ENCODE measurements around the gene SEZ6L2. TPM values are rescaled to one million over a fixed set of nuclear protein-coding genes. Genes with fewer than 3 reads are reported as not detected.
A peak's percentile ranks its signal among the peaks of the same experiment; 100 is the strongest.
"Not testable (repeated sequence)": the region's sequence is repeated elsewhere in the genome, so short reads cannot be mapped to it uniquely, and the experiment has no call there.

Gene SEZ6L2
- total RNA-seq, 1 donor from 2014 or later: 69.6 TPM

GRCh38 chr16:29910819-29911675, 11.7 kb upstream of the SEZ6L2 start:
- Mint-ChIP-seq H3K4me3 (ENCODE audit: unreplicated experiment) (no peak overlapping the region), H3K4me1 (ENCODE audit: low read depth, unreplicated experiment) (no peaks in the 10 kb centered on the region), H3K9me3 (ENCODE audit: unreplicated experiment) (no peaks in the 10 kb centered on the region), H3K36me3 (ENCODE audit: low read depth, unreplicated experiment) (peaks cover 11% of the 10 kb centered on the region), H3K27ac (ENCODE audit: unreplicated experiment) (no peak overlapping the region), H3K27me3 (ENCODE audit: low read depth, unreplicated experiment) (no peaks in the 10 kb centered on the region)
- FAIRE-seq (no peak), DNase-seq (ENCODE audit: low read depth) (no peak)
- Histone ChIP-seq H3K27ac (ENCODE audit: low read depth, low read length) (no peak overlapping the region), H3K36me3 (ENCODE audit: insufficient read depth, low read length) (no peaks in the 10 kb centered on the region), H3K27me3 (ENCODE audit: insufficient read depth, low read length) (no peaks in the 10 kb centered on the region), H3K9ac (ENCODE audit: low read length) (no peak overlapping the region), H3K79me2 (ENCODE audit: insufficient read depth, low read length) (no peaks in the 10 kb centered on the region), H2AFZ (ENCODE audit: low read depth, low read length) (no peak overlapping the region), H3K9me3 (ENCODE audit: insufficient read depth, low read depth, low read length) (no peaks in the 10 kb centered on the region), H3K4me2 (ENCODE audit: low read length) (no peak overlapping the region), H3K4me1 (ENCODE audit: insufficient read depth, low read length) (peaks cover 3% of the 10 kb centered on the region), H3K4me3 (ENCODE audit: insufficient read depth, low read depth, low read length) (no peak overlapping the region), H4K20me1 (ENCODE audit: insufficient read depth, low read length) (peaks cover 4% of the 10 kb centered on the region)
- TF ChIP-seq CTCF (IDR thresholded peaks at IDR 0.05; ENCODE audit: insufficient read depth, low read depth, low read length): no peak
- no peak for TF ChIP-seq EZH2 (IDR thresholded peaks at IDR 0.05; ENCODE audit: insufficient read depth, low read length)

- H3K27ac ChIP-seq (ENCODE audit: low read depth, low read length); H3K9me3 Mint-ChIP-seq (ENCODE audit: unreplicated experiment); FAIRE-seq; H3K27ac Mint-ChIP-seq (ENCODE audit: unreplicated experiment); H3K27me3 ChIP-seq (ENCODE audit: insufficient read depth, low read length); H3K4me3 ChIP-seq (ENCODE audit: insufficient read depth, low read depth, low read length); H3K9ac ChIP-seq (ENCODE audit: low read length); H3K79me2 ChIP-seq (ENCODE audit: insufficient read depth, low read length); H3K4me2 ChIP-seq (ENCODE audit: low read length); H3K4me1 ChIP-seq (ENCODE audit: insufficient read depth, low read length); H3K9me3 ChIP-seq (ENCODE audit: insufficient read depth, low read depth, low read length); H3K4me1 Mint-ChIP-seq (ENCODE audit: low read depth, unreplicated experiment); H3K27me3 Mint-ChIP-seq (ENCODE audit: low read depth, unreplicated experiment); H3K36me3 ChIP-seq (ENCODE audit: insufficient read depth, low read length); H3K4me3 Mint-ChIP-seq (ENCODE audit: unreplicated experiment); H4K20me1 ChIP-seq (ENCODE audit: insufficient read depth, low read length); H2AFZ ChIP-seq (ENCODE audit: low read depth, low read length); DNase-seq (ENCODE audit: low read depth): not testable (repeated sequence)
- peaks cover 12% of the 10 kb centered on the region for H3K36me3 Mint-ChIP-seq (ENCODE audit: low read depth, unreplicated experiment)
Observed at GRCh38 chr16:29909851-29910250, 10.5 kb upstream of the SEZ6L2 start.

GRCh38 chr16:29909391-29909790, 10.0 kb upstream of the SEZ6L2 start:
- H3K4me1 ChIP-seq (ENCODE audit: insufficient read depth, low read length): no peaks in the 10 kb centered on the region
- DNase-seq (ENCODE audit: low read depth) (no peak), FAIRE-seq (no peak)
- no peak overlapping the region for H3K4me2 ChIP-seq (ENCODE audit: low read length)
- H2AFZ ChIP-seq (ENCODE audit: low read depth, low read length): no peak overlapping the region
- peak overlapping the region; percentile 27 for H3K4me3 Mint-ChIP-seq (ENCODE audit: unreplicated experiment)
- peaks cover 3% of the 10 kb centered on the region for H3K36me3 ChIP-seq (ENCODE audit: insufficient read depth, low read length)
- H3K36me3 Mint-ChIP-seq (ENCODE audit: low read depth, unreplicated experiment): peaks cover 15% of the 10 kb centered on the region
- no peak overlapping the region for H3K27ac Mint-ChIP-seq (ENCODE audit: unreplicated experiment)
- no peak overlapping the region for H3K9ac ChIP-seq (ENCODE audit: low read length)
- no peaks in the 10 kb centered on the region for H3K9me3 ChIP-seq (ENCODE audit: insufficient read depth, low read depth, low read length)
- H3K9me3 Mint-ChIP-seq (ENCODE audit: unreplicated experiment): no peaks in the 10 kb centered on the region
- no peak overlapping the region for H3K27ac ChIP-seq (ENCODE audit: low read depth, low read length)
- no peaks in the 10 kb centered on the region for H3K27me3 ChIP-seq (ENCODE audit: insufficient read depth, low read length)
- H4K20me1 ChIP-seq (ENCODE audit: insufficient read depth, low read length): peaks cover 9% of the 10 kb centered on the region
- no peak for TF ChIP-seq EZH2 (IDR thresholded peaks at IDR 0.05; ENCODE audit: insufficient read depth, low read length)
- TF ChIP-seq CTCF (IDR thresholded peaks at IDR 0.05; ENCODE audit: insufficient read depth, low read depth, low read length): no peak
- no peak overlapping the region for H3K4me3 ChIP-seq (ENCODE audit: insufficient read depth, low read depth, low read length)
- H3K79me2 ChIP-seq (ENCODE audit: insufficient read depth, low read length): no peaks in the 10 kb centered on the region
- H3K4me1 Mint-ChIP-seq (ENCODE audit: low read depth, unreplicated experiment): peaks cover 2% of the 10 kb centered on the region
- H3K27me3 Mint-ChIP-seq (ENCODE audit: low read depth, unreplicated experiment): no peaks in the 10 kb centered on the region
